HG03135 (cell line): ENCODE data around the gene PTN.
"Not testable (repeated sequence)": the region's sequence is repeated elsewhere in the genome, so short reads cannot be mapped to it uniquely, and the experiment has no call there.

Experiments used
- ATAC-seq: cut with Tn5 transposase; IDR thresholded peaks from one replicate; pipeline ENCODE4 v1.9.1; 2021; ENCODE audit warnings: mild to moderate bottlenecking, moderate library complexity; ENCODE audit not compliant: unreplicated experiment

The PTN gene

GRCh38 chr7:137181619-137182018, 161.9 kb downstream of the PTN start:
- not testable (repeated sequence) for ATAC-seq
